Thoracic aorta (tissue), 2 donors: ENCODE measurements around the gene TEKT5. TPM values are rescaled to one million over a fixed set of nuclear protein-coding genes. Genes with fewer than 3 reads are reported as not detected.
A peak's percentile ranks its signal among the peaks of the same experiment; 100 is the strongest.
"Not testable (repeated sequence)": the region's sequence is repeated elsewhere in the genome, so short reads cannot be mapped to it uniquely, and the experiment has no call there.

Source experiments
- ATAC-seq: fragments of 150-250 bp; one replicate; pipeline ENCODE4 v1.8.0; 2017; ENCODE audit warnings: low read depth; ENCODE audit not compliant: insufficient number of reproducible peaks, low FRiP score
- DNase-seq: peaks from one replicate; pipeline ENCODE4 v3.0.0-alpha.2; 2020; ENCODE audit warnings: low spot score
- H3K27ac ChIP-seq, 2 donors: fragments of 200-600 bp; sonication (generic); 1 replicate in 1 of 2; 2 replicates in 1 of 2; pipeline ENCODE4 v1.5.1; 2016; ENCODE audit warnings: mild to moderate bottlenecking in 2 of 2, moderate library complexity in 2 of 2
- H3K27me3 ChIP-seq: fragments of 200-600 bp; sonication (generic); replicated peaks from 2 replicates; pipeline ENCODE4 v1.6.0; 2016; ENCODE audit warnings: mild to moderate bottlenecking; ENCODE audit not compliant: insufficient read depth
- H3K36me3 ChIP-seq: fragments of 200-600 bp; sonication (generic); one replicate; pipeline ENCODE4 v1.5.1; 2016
- H3K4me1 ChIP-seq, 2 donors: fragments of 200-600 bp; sonication (generic); 1 replicate in 1 of 2; 2 replicates in 1 of 2; pipeline versions ENCODE4 v1.5.1 to v1.6.0; 2016; ENCODE audit warnings: low read depth in 2 of 2, mild to moderate bottlenecking in 1 of 2; ENCODE audit not compliant: control insufficient read depth in 1 of 2
- H3K4me3 ChIP-seq: fragments of 200-600 bp; sonication (generic); 2 replicates; pipeline ENCODE4 v1.5.1; 2016; ENCODE audit warnings: mild to moderate bottlenecking
- H3K9me3 ChIP-seq: fragments of 200-600 bp; sonication (generic); 2 replicates; pipeline ENCODE4 v1.5.1; 2016
- total RNA-seq, 2 donors: library from RNA; depleted of rRNA; stranded (reverse); fragments of >200 nt; gene quantifications; one replicate each; pipeline versions ENCODE4 v1.1.0 to v1.2.3, GENCODE V29; 2016
- TF ChIP-seq, protein P1 (sequence below): fragments of 200-600 bp; sonication (generic); IDR thresholded peaks from one replicate; pipeline ENCODE4 v1.5.1; 2019; ENCODE audit warnings: antibody characterized with exemption

TEKT5 gene
- not detected for total RNA-seq

- no peaks in the 10 kb centered on the region for H3K9me3 ChIP-seq
- H3K36me3 ChIP-seq: no peaks in the 10 kb centered on the region
- H3K27ac ChIP-seq: no peak within 1 kb of the TSS
- no peak within 1 kb of the TSS for H3K4me3 ChIP-seq
- TF ChIP-seq, protein P1, sequence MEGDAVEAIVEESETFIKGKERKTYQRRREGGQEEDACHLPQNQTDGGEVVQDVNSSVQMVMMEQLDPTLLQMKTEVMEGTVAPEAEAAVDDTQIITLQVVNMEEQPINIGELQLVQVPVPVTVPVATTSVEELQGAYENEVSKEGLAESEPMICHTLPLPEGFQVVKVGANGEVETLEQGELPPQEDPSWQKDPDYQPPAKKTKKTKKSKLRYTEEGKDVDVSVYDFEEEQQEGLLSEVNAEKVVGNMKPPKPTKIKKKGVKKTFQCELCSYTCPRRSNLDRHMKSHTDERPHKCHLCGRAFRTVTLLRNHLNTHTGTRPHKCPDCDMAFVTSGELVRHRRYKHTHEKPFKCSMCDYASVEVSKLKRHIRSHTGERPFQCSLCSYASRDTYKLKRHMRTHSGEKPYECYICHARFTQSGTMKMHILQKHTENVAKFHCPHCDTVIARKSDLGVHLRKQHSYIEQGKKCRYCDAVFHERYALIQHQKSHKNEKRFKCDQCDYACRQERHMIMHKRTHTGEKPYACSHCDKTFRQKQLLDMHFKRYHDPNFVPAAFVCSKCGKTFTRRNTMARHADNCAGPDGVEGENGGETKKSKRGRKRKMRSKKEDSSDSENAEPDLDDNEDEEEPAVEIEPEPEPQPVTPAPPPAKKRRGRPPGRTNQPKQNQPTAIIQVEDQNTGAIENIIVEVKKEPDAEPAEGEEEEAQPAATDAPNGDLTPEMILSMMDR: no peak
- ATAC-seq (no peak), DNase-seq (no peak)
- no peaks in the 10 kb centered on the region for H3K27me3 ChIP-seq
- no peaks in the 10 kb centered on the region for H3K4me1 ChIP-seq
Observed at GRCh38 chr16:10694830-10695229, at the start of gene TEKT5. TSS of gene TEKT5 (minus strand) at chr16:10694930. CDS start at chr16:10694873, 57 bp downstream.

DNA sequence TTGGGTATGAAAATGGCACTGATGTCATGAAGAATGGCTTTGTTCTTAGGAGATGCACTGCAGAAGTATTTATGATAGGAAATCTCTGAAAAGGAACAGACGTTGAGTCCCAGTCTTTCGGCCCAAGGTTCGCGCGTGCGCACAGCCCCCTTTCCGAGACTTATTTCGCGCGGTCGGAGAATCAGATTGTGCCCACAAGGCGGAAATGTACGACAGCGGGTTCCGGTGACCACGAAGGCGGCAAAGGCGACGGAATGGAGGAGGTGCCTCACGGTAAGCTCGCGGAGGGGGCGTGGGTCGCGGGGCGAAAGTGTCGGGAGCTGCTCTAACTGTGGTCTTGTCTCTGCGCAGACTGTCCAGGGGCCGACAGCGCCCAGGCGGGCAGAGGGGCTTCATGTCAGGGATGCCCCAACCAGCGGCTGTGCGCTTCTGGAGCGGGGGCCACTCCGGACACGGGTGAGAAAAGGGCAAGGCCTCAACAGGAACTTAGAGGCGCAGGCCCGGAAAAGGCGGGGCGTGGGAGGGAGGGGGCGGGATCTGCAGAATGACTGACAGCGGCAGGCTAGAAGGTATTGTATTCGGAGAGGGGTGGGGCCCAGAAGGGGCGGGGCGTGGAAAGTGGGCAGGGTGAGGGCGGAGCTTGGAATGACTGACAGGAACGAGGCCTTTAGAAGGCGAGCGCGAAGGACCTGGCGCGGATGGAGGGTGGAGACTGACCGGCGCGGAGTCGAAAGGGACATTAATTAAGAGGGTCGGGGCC, 49.1 kb upstream of the TEKT5 start, which contains the start of gene NUBP1:
TSS of gene NUBP1 (plus strand) at position 233 of the 760 bp plus-strand sequence. CDS start at position 255, 22 bp downstream.
- TF ChIP-seq, protein P1: no peak
- Histone ChIP-seq H3K4me1 (peaks cover 30 to 42% of the 10 kb centered on the region in 2 donors), H3K4me3 (peak within 1 kb of the TSS; percentile 88)

GRCh38 chr16:10743227-10743609, 48.5 kb upstream of the TEKT5 start:
- ATAC-seq: no peak
- TF ChIP-seq, protein P1: no peak
- peaks cover 4% of the 10 kb centered on the region for H3K36me3 ChIP-seq
- peak overlapping the region; percentile 88 for H3K4me3 ChIP-seq
- no peak for DNase-seq
- H3K4me1 ChIP-seq: peaks cover 35 to 47% of the 10 kb centered on the region in 2 donors
- H3K9me3 ChIP-seq: no peaks in the 10 kb centered on the region
- peak overlapping the region; percentile 98 for H3K27ac ChIP-seq
- H3K27me3 ChIP-seq: no peaks in the 10 kb centered on the region

More for the DNA sequence above, 49.1 kb upstream of the TEKT5 start, which contains the start of gene NUBP1:
- ATAC-seq: peak; percentile 97
- DNase-seq: peak; percentile 98
- Histone ChIP-seq H3K27me3 (no peaks in the 10 kb centered on the region), H3K36me3 (peaks cover 10% of the 10 kb centered on the region), H3K27ac (peak within 1 kb of the TSS; percentile 98), H3K9me3 (no peaks in the 10 kb centered on the region)

GRCh38 chr16:10741844-10742243, 47.1 kb upstream of the TEKT5 start:
- TF ChIP-seq, protein P1: no peak
- Histone ChIP-seq H3K36me3 (no peaks in the 10 kb centered on the region), H3K27me3 (no peaks in the 10 kb centered on the region), H3K4me1 (peaks cover 45 to 60% of the 10 kb centered on the region in 2 donors), H3K9me3 (no peaks in the 10 kb centered on the region), H3K27ac (peak overlapping the region; percentile 69 to 84), H3K4me3 (no peak overlapping the region)
- ATAC-seq: no peak
- DNase-seq: no peak

DNA sequence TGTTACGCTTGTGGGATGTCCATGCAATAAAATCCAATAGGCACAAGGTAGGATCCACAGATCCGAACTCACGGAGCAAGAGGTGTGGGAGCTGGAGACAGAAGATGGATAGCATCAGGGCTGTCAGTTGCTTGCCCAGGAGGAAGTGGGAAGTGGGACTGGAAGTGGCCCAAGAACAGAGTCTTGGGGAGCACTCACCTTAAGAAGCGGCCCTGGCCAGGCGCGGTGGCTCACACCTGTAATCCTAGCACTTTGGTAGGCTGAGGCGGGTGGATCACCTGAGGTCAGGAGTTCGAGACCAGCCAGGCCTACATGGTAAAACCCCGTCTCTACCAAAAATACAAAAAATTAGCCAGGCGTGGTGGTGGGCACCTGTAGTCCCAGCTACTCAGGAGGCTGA, 46.5 kb upstream of the TEKT5 start:
- H3K27me3 ChIP-seq, DNase-seq, H3K36me3 ChIP-seq, H3K4me3 ChIP-seq, H3K9me3 ChIP-seq, ATAC-seq: not testable (repeated sequence)
- Histone ChIP-seq H3K4me1 (peaks cover 45 to 61% of the 10 kb centered on the region in 2 donors), H3K27ac (peak overlapping the region in 1 of 2 donors; percentile 84)
